Fibroblast of skin of left quadriceps (primary cell): ENCODE measurements around the gene STXBP6.
"Not testable (repeated sequence)": the region's sequence is repeated elsewhere in the genome, so short reads cannot be mapped to it uniquely, and the experiment has no call there.

Source experiments
- DNase-seq, 2 experiments: peaks; one replicate each; pipeline ENCODE4 v3.0.0-alpha.2; 2013; ENCODE audit warnings: low read depth in 2 of 2

Gene STXBP6

GRCh38 chr14:24803426-24803825, 246.5 kb downstream of the STXBP6 start:
- DNase-seq: not testable (repeated sequence)

DNA sequence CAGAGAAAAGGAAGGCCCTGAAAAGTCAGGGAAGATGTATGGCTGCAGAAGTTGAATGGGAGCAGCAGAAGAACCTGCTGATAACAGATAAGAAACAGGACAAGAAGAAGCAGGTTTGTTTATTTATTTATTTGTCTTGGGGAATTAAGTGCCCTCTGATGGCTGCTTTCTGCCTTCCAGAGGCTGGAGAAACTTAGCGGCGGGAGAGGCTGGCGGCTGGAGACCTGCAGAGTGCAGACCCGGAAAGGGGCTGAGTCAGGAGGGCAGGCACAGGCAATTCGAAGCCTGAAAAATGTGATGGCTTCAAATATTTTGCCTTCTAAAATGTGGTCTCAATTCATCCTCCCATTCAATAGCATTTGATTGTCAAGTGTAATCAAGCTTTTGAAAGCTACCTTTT, 247.7 kb downstream of the STXBP6 start:
- DNase-seq: no peak

- DNase-seq: no peak
Measured at GRCh38 chr14:24801024-24801423, 248.9 kb downstream of the STXBP6 start.

GRCh38 chr14:24798911-24799462, 251.0 kb downstream of the STXBP6 start:
- no peak for DNase-seq

DNA sequence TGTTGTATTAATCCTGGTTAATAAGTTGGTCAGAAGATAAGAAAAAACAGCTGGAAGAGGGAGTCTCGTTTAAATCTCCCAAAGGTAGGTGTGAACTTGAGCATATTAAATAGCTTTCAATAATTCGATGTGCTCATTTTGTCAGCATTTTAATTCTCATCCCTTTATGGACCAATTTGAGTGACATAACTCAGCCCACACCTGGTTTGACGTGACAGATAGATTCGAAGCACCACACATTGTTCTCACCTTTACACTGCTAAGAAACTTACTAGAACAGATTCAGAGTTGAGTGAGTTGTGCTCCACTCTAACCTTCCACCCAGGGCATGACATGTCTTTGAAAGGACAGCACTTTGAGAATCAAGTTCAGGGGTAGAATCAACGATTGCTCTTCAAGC, 254.5 kb downstream of the STXBP6 start:
- DNase-seq: no peak

GRCh38 chr14:24794644-24795305, 255.2 kb downstream of the STXBP6 start:
- no peak for DNase-seq

GRCh38 chr14:24790196-24790595, 259.8 kb downstream of the STXBP6 start:
- no peak for DNase-seq

DNA sequence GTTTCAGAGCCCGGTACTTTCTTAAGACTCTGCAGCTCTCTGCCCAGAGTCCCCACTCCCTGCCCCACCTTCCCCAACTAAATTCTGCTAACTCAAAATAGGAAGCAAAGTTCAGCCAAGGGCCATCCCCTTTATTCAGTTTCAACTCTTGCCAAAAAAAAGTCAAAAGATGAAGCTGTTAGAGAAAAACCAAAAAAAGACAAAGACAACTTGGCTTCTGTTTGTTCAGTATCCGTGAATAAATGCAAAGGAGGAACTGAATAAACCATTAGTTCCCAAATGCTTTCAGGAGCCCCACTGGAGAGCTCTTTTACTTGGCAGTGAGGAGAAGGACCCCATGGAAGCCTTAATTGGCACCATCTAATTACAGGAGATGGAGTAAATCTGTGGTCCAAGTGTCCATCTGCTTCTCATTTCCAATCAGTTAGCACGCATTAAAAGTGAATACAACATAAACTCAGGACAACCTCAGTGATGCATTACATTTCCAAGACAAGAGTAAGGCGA, 260.5 kb downstream of the STXBP6 start:
- DNase-seq: no peak

GRCh38 chr14:24785698-24786097, 264.2 kb downstream of the STXBP6 start:
- DNase-seq: no peak

DNA sequence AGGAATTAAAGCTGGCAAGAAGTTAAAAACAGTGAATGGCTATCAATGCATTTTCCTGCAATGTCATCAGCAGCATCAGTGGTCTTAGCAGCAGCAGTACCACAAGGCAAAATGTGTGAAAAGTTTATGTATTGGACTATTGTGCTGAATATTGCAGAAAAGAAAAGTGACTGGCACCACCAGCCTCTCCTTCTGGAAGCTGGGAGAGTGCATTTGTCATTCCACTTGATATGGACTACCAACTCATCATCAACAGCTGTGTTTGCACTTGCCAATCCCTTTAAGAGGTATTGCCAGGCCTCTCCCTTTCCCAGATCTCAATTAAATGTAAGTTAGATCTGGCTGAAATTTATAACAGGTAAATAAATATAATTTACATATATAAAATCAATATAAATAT, 265.0 kb downstream of the STXBP6 start:
- no peak for DNase-seq

- no peak for DNase-seq
Measured at GRCh38 chr14:24783791-24784190, 266.2 kb downstream of the STXBP6 start.

DNA sequence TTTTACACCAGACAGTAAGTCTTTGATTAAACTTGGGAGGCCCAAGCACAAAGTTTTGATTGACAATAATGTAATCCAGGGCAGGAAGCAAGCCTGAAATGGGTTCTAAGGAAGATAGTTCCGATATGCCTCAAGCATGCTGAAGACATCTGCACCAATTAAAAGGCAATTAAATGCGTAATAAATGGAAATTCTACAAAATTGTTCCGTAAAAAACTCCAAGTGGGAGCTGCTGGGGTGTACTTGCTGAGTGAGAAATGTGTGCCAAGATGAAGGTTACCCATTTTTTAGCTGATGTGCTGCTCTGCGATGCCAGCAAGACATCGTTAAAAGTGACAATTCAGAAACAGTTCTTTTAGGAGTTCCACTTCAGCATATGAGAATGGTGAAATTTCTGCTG, 269.7 kb downstream of the STXBP6 start:
- no peak for DNase-seq

DNA sequence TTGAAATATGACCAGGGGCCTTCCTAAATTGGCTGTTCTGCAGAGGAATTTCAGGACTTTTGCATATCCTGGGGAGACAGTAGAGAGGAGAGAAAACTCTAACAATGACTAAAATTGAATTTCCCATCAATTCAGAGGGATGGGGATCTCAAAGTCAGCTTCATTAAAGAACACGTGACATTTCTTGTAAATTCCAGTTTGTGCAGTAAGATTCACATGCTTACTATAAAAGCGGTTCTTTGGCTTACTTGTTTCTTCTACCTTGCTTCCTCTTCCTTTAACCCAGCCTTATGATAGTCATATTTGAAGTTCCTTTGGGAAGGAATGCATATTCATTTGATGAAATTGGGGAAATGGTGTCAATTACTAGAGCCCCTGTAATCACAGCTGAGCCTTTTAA, 272.3 kb downstream of the STXBP6 start:
- no peak for DNase-seq

DNA sequence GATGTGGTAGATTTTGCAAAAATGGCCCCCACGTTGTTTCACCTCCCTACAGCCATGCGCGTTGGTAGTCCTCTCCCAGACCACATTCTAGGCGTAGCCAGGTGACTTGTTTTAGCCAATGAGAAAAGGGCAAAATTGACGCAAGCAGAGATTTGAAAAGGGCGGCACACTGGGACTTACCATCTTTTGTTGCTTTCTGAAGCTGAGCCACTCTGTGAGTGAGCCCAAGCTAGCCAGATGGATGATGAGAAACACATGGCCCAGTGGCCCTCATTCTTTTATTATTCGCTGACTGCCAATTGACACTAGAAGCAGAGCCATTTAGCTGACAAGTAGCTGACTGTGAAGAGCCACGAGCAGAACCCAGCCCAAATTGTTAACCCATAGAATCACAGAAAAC, 274.0 kb downstream of the STXBP6 start:
- no peak for DNase-seq

- no peak for DNase-seq
Measured at GRCh38 chr14:24774187-24774915, 275.6 kb downstream of the STXBP6 start.

DNA sequence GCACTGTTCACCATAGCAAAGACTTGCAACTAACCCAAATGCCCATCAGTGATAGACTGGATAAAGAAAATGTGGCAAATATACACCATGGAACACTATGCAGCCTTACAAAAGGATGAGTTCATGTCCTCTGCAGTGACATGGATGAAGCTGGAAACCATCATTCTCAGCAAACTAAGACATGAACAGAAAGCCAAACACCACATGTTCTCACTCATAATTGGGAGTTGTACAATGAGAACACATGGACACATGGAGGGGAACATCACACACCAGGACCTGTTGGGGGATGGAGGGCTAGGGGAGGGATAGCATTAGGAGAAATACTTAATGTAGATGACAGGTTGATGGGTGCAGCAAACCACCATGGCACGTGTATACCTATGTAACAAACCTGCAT, 276.4 kb downstream of the STXBP6 start:
- DNase-seq: not testable (repeated sequence)

DNA sequence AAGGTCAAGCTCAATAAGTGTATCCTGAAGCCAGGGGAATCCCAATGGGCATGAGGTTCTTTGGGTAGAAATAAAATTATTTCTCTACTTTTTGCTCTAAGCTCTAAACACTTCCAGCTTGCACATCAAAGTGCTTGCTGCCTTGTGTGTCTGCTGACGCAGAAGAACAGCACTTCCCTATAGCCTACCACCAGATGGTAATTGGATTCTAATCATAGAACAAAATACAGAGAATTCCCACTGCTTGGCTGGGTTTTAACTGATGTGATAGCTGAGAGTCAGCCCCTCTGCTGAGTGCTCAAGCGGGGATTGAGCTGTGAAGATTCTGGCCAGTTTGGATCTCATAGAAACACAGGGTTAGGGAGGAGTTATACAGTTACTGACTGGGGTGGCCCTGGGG, 283.5 kb downstream of the STXBP6 start:
- no peak for DNase-seq

- no peak for DNase-seq
Measured at GRCh38 chr14:24761141-24761540, 288.8 kb downstream of the STXBP6 start.
